ENCODE results near the gene DNAJC21. TPM values are rescaled to one million over a fixed set of nuclear protein-coding genes. Genes with fewer than 3 reads are reported as not detected.

Gene DNAJC21
- total RNA-seq, 1 experiment from 2014 or later, result 34.7 TPM

- Histone ChIP-seq H4K20me1 (ENCODE audit: insufficient read depth) (no peaks in the 10 kb centered on the region), H3K9me2 (ENCODE audit: insufficient read depth) (no peaks in the 10 kb centered on the region), H3K4me1 (ENCODE audit: control insufficient read depth in 1 of 2, insufficient read depth in 2 of 2, low read length in 2 of 2) (no peaks in the 10 kb centered on the region), H3K36me3 (ENCODE audit: control insufficient read depth in 1 of 2, insufficient read depth in 2 of 2, low read length in 2 of 2) (no peaks in the 10 kb centered on the region), H3K79me2 (ENCODE audit: insufficient read depth, low read length) (no peaks in the 10 kb centered on the region), H3K27me3 (ENCODE audit: insufficient read depth, low read length) (peaks cover 15% of the 10 kb centered on the region), H2AFZ (ENCODE audit: low read depth, low read length, poor library complexity, severe bottlenecking) (no peak overlapping the region), H3K9ac (ENCODE audit: low read length) (no peak overlapping the region), H3K4me3 (replicated peaks in 1 of 2; ENCODE audit: low read depth in 1 of 2, low read length in 2 of 2) (no peak overlapping the region), H3K27ac (ENCODE audit: low read depth, low read length) (no peak overlapping the region), H3K9me3 (ENCODE audit: control insufficient read depth in 1 of 2, insufficient read depth in 1 of 2, low read depth in 1 of 2, low read length in 2 of 2) (no peaks in the 10 kb centered on the region), H3K4me2 (ENCODE audit: low read length) (no peak overlapping the region)
- RAD21 ChIA-PET (ENCODE audit: low non-redundant PET in 1 of 2, low total read pairs in 2 of 2, uncharacterized antibody in 2 of 2, unreplicated experiment in 2 of 2), result no interaction called here
- CTCF ChIA-PET, result interaction anchor here (3.7 kb wide), 1 partner anchor 10 kb away, joined by 18 read pairs; no protein-coding TSS in a partner anchor
- ATAC-seq, result no peak
- BruUV-seq (replicated peaks), result no TSS peak
- no peak for TF ChIP-seq YY1 (IDR thresholded peaks at IDR 0.05; ENCODE audit: extremely low read depth, insufficient replicate concordance, low read depth, low read length)
- no peak for TF ChIP-seq FOSL1 (IDR thresholded peaks at IDR 0.05; ENCODE audit: low read depth)
- no peak for TF ChIP-seq CEBPB (IDR thresholded peaks at IDR 0.05; ENCODE audit: low read depth)
- no peak for TF ChIP-seq MAX (IDR thresholded peaks at IDR 0.05)
- no peak for DNase-seq (ENCODE audit: low read depth, low spot score)
- POLR2A ChIA-PET, result no interaction called here
- intact Hi-C loops (cut with micrococcal nuclease), result no loop called here
These were observed 64.6 kb downstream of the DNAJC21 start for GRCh38 chr5:34993951-34994350.

GRCh38 chr5:34996261-34996660 is 66.9 kb downstream of the DNAJC21 start:
- TF ChIP-seq ATF3 (IDR thresholded peaks at IDR 0.05) (no peak), CBX3 (IDR thresholded peaks at IDR 0.05; ENCODE audit: low read depth) (no peak), POLR2A (IDR thresholded peaks at IDR 0.05; ENCODE audit: borderline replicate concordance, extremely low read depth, insufficient read depth, insufficient read length) (no peak), ZBTB33 (IDR thresholded peaks at IDR 0.05; ENCODE audit: extremely low read depth, insufficient replicate concordance, low read length) (no peak), ELF1 (IDR thresholded peaks at IDR 0.05; ENCODE audit: borderline replicate concordance, low read depth) (no peak), EZH2 (IDR thresholded peaks at IDR 0.05) (no peak)
- H3K9me2 ChIP-seq (ENCODE audit: insufficient read depth), result no peaks in the 10 kb centered on the region
- no peaks in the 10 kb centered on the region for H3K36me3 ChIP-seq (ENCODE audit: control insufficient read depth in 1 of 2, insufficient read depth in 2 of 2, low read length in 2 of 2)
- no peak overlapping the region for H3K4me2 ChIP-seq (ENCODE audit: low read length)
- H3K27ac ChIP-seq (ENCODE audit: low read depth, low read length), result no peak overlapping the region
- no TSS peak for BruUV-seq (replicated peaks)
- no peak overlapping the region for H2AFZ ChIP-seq (ENCODE audit: low read depth, low read length, poor library complexity, severe bottlenecking)
- no peaks in the 10 kb centered on the region for H3K9me3 ChIP-seq (ENCODE audit: control insufficient read depth in 1 of 2, insufficient read depth in 1 of 2, low read depth in 1 of 2, low read length in 2 of 2)
- H3K27me3 ChIP-seq (ENCODE audit: insufficient read depth, low read length), result peaks cover 15% of the 10 kb centered on the region
- DNase-seq (ENCODE audit: low read depth, low spot score) (no peak), ATAC-seq (no peak)
- RAD21 ChIA-PET (ENCODE audit: low non-redundant PET in 1 of 2, low total read pairs in 2 of 2, uncharacterized antibody in 2 of 2, unreplicated experiment in 2 of 2), result no interaction called here
- no peaks in the 10 kb centered on the region for H3K79me2 ChIP-seq (ENCODE audit: insufficient read depth, low read length)
- H3K4me1 ChIP-seq (ENCODE audit: control insufficient read depth in 1 of 2, insufficient read depth in 2 of 2, low read length in 2 of 2), result no peaks in the 10 kb centered on the region
- intact Hi-C loops (cut with micrococcal nuclease), result no loop called here
- H3K9ac ChIP-seq (ENCODE audit: low read length), result no peak overlapping the region
- POLR2A ChIA-PET, result no interaction called here
- H3K4me3 ChIP-seq (replicated peaks in 1 of 2; ENCODE audit: low read depth in 1 of 2, low read length in 2 of 2), result no peak overlapping the region
- no peaks in the 10 kb centered on the region for H4K20me1 ChIP-seq (ENCODE audit: insufficient read depth)
- CTCF ChIA-PET, result no interaction called here
